Thymus (tissue), 11 donors: ENCODE measurements around the gene BBLN. TPM values are rescaled to one million over a fixed set of nuclear protein-coding genes. Genes with fewer than 3 reads are reported as not detected.
"Not testable (repeated sequence)": the region's sequence is repeated elsewhere in the genome, so short reads cannot be mapped to it uniquely, and the experiment has no call there.

Experiments
- DNase-seq, 9 donors: peaks; one replicate each; pipeline ENCODE4 v3.0.0-alpha.2; 2013; ENCODE audit warnings: low spot score in 9 of 9, low read depth in 6 of 9, missing footprints in 1 of 9
- H3K27ac ChIP-seq, 2 donors: one replicate each; pipeline ENCODE4 v1.5.1; 2013; ENCODE audit warnings: control low read depth in 1 of 2, low read depth in 1 of 2, low read length in 1 of 2, mild to moderate bottlenecking in 1 of 2, moderate library complexity in 1 of 2
- H3K27me3 ChIP-seq, 2 donors: one replicate each; pipeline ENCODE4 v1.5.1; 2013; ENCODE audit warnings: low read length in 1 of 2; ENCODE audit not compliant: control insufficient read depth in 2 of 2, insufficient read depth in 1 of 2
- H3K36me3 ChIP-seq, 2 donors: one replicate each; pipeline ENCODE4 v1.5.1; 2013; ENCODE audit warnings: low read length in 1 of 2, mild to moderate bottlenecking in 1 of 2, moderate library complexity in 1 of 2; ENCODE audit not compliant: control insufficient read depth in 2 of 2, insufficient read depth in 2 of 2
- H3K4me1 ChIP-seq, 2 donors: one replicate each; pipeline ENCODE4 v1.5.1; 2013; ENCODE audit warnings: low read length in 2 of 2; ENCODE audit not compliant: control insufficient read depth in 2 of 2, insufficient read depth in 2 of 2
- H3K4me3 ChIP-seq, 2 donors: one replicate each; pipeline ENCODE4 v1.5.1; 2013; ENCODE audit warnings: low read length in 2 of 2, control low read depth in 1 of 2, mild to moderate bottlenecking in 1 of 2
- H3K9me3 ChIP-seq, 2 donors: one replicate each; pipeline ENCODE4 v1.5.1; 2013; ENCODE audit warnings: low read length in 1 of 2, mild to moderate bottlenecking in 1 of 2; ENCODE audit not compliant: control insufficient read depth in 2 of 2, insufficient read depth in 1 of 2
- WGBS: extraction: QIAGEN DNeasy Blood & Tissue Kit; methylation state at CpG from one replicate; pipeline ENCODE4 v1.1.7; 2013; 5-methylcytosine and 5-hydroxymethylcytosine counted together
- polyA plus RNA-seq: library from polyadenylated mRNA; stranded (reverse); fragments of 200-250 nt; gene quantifications from one replicate; pipeline ENCODE4 v1.2.3, GENCODE V29; 2013
- total RNA-seq: library from RNA; stranded (reverse); fragments of 120-200 nt; gene quantifications from one replicate; pipeline ENCODE4 v1.2.4, GENCODE V29; 2013
- donor health status: healthy.

Gene BBLN
- total and polyA plus RNA-seq, 2 donors, result 134 to 162 TPM

DNA sequence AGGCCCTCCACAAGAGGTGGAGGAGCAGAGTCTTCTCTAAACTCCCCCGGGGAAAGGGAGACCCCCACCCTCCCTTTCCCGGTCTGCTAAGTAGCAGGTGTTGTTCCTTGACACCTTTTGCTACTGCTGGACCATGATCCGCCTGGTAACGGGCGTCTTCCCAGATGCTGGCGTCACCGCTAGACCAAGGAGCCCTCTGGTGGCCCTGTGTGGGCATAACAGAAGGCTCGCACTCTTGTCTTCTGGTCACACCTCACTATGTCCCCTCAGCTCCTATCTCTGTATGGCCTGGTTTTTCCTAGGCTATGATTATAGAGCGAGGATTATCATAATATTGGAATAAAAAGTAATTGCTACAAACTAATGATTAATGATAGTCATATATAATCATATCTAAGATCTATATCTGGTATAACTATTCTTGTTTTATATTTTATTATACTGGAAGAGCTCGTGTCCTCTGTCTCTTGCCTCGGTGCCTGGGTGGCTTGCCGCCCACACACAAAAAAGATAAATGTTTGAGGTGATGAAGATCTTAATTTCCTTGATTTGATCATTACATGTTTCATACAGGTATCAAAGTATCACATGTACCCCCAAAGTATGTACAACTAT lies 30.0 kb upstream of the BBLN start:
- not testable (repeated sequence) for H3K36me3 ChIP-seq, DNase-seq, H3K27me3 ChIP-seq, H3K27ac ChIP-seq, H3K4me3 ChIP-seq
- 47% methylated on average over 12 of the region's 12 CpGs for WGBS
- peaks cover 0 to 17% of the 10 kb centered on the region in 2 donors for H3K9me3 ChIP-seq
- H3K4me1 ChIP-seq, result peaks cover 16 to 52% of the 10 kb centered on the region in 2 donors

DNA sequence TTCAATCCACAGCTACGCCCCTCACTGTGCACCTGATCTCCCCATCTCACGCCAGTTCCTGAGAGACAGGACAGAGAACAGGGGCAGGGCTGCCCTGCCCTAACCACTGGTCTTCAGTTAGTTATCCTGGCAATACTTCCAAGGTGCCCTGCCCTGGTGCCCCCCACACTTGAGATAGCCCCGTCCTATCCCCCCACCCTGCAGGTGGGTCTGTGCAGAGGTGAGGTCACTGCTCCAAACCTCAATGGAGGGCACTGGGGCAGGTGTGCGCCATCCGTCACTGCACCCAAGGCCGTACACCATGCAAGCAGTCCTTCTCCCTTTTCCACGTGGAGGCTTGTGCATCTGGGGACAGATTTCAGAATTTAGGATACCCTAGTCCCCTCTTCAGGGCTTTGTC lies 29.4 kb upstream of the BBLN start:
- not testable (repeated sequence) for H3K4me3 ChIP-seq, DNase-seq, H3K36me3 ChIP-seq, H3K27me3 ChIP-seq, H3K27ac ChIP-seq
- peaks cover 15 to 46% of the 10 kb centered on the region in 2 donors for H3K4me1 ChIP-seq
- 79% methylated on average over 7 of the region's 7 CpGs for WGBS
- H3K9me3 ChIP-seq, result peaks cover 0 to 17% of the 10 kb centered on the region in 2 donors

DNA sequence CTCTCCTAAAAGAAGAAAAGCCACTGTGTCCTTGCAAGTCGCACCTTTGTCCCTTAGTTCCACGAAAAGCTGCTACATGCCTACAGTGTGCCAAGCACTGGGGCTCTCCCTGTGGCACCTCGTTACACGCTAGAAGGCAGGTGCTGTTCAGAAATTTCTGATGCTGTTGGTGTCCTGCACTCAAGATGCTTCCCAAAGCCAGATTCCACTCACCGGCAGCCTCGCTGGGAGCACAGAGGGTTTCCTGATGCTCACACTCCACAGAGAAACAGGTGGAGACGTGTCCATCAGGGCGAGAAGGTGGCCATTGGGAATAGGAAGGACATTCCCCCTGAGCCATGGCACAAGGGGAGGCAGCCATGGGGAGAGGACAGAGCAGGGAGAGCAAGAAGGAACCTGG lies 28.7 kb upstream of the BBLN start:
- not testable (repeated sequence) for H3K27ac ChIP-seq, DNase-seq, H3K27me3 ChIP-seq, H3K4me3 ChIP-seq, H3K36me3 ChIP-seq
- Histone ChIP-seq H3K9me3 (peaks cover 0 to 17% of the 10 kb centered on the region in 2 donors), H3K4me1 (peaks cover 8 to 39% of the 10 kb centered on the region in 2 donors)
- WGBS, result 96% methylated on average over 8 of the region's 8 CpGs

DNA sequence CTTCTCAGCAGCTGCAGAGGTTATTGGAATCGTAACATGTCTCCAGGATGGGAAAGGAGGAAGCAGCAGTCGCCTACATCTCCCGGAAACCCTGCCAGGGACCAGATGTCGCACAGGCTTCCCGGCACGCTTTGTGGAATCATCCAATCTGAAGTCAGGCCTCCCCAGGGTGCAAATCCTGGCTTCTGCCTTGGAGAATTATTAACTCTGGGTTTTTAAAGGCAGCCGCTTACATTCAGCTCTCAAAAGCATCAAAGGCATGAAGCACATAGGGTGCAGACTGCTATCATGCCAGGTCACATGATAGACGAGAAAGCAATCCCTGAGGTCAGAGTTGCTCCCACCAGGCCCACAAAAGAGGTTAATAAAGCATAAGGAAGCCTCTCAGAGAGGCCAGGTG lies 27.9 kb upstream of the BBLN start:
- peaks cover 0 to 17% of the 10 kb centered on the region in 2 donors for H3K9me3 ChIP-seq
- H3K4me3 ChIP-seq, H3K36me3 ChIP-seq, H3K27me3 ChIP-seq, DNase-seq, H3K27ac ChIP-seq: not testable (repeated sequence)
- 71% methylated on average over 8 of the region's 8 CpGs for WGBS
- H3K4me1 ChIP-seq, result peaks cover 5 to 31% of the 10 kb centered on the region in 2 donors

DNA sequence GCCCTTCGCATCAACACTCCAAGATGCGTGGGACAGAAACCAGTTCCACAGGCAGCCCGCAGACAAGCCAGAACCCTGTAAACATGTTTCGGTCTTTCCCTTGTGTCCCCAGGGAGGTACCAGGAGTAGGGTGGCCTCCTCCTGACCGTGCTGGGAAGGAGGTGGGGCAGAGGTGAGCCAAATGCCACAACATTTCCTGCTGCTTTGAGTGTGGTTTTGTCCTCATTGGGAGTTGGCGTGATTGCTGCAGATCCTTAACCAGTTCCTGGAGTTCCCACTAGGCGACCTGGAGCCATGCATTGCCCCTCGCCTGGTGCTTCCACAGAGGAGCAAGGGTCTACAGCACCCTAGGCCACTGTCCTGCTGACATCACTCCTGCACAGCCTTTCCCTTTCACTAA lies 24.5 kb upstream of the BBLN start:
- H3K9me3 ChIP-seq, H3K36me3 ChIP-seq, H3K27ac ChIP-seq, H3K4me3 ChIP-seq, DNase-seq, H3K27me3 ChIP-seq: not testable (repeated sequence)
- H3K4me1 ChIP-seq, result peaks cover 0 to 26% of the 10 kb centered on the region in 2 donors
- 68% methylated on average over 8 of the region's 8 CpGs for WGBS

DNA sequence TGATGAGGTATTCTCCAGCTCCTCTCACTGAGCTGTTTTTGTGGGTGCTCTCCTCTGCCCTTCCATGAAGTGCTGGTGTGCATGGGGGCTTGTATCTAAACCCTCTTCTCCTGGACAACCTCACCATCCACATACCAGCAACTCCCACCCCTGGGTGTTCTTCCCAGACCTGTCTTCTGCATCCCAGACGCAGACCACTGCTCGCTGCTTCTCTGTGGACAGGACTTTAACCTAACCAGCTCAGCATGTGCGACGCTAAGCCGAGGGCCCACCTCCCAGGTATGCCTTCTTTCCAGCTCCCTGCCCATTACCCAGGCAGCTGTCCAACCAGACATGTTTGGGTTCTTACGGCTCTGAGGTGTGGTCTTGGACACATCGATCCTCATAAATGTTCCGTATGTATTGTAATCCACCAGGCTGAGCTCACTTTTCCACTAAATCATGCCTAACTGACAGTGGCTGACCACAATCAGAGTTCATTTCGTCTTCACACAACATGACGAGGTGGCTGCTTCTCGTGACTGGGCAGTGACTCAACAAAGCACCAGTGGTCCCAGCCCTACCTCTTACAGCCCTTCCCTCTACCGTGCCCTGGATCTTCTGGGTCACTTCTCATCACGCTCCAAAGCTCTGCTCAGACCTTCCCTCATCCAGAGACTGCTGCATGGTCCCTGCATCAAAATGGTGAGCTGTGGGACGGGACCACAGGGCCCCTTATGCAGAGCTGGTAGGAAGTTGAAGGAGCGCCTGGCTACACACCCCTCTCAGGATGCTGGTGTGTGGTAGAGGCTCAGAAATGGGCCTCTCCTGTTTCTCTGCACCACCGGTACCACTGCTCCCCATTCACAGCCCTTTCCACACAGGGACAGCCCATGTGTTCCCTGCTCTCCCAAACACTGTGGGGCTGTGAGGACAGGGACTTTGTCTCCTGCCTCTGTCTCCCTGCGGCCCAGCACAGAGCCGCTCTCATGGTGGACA lies 23.0 kb upstream of the BBLN start:
- Histone ChIP-seq H3K9me3 (no peaks in the 10 kb centered on the region), H3K36me3 (no peaks in the 10 kb centered on the region), H3K4me1 (peaks cover 0 to 19% of the 10 kb centered on the region in 2 donors), H3K27ac (no peak overlapping the region), H3K4me3 (no peak overlapping the region), H3K27me3 (no peaks in the 10 kb centered on the region)
- 94% methylated on average over 18 of the region's 18 CpGs for WGBS
- DNase-seq, result no peak

DNA sequence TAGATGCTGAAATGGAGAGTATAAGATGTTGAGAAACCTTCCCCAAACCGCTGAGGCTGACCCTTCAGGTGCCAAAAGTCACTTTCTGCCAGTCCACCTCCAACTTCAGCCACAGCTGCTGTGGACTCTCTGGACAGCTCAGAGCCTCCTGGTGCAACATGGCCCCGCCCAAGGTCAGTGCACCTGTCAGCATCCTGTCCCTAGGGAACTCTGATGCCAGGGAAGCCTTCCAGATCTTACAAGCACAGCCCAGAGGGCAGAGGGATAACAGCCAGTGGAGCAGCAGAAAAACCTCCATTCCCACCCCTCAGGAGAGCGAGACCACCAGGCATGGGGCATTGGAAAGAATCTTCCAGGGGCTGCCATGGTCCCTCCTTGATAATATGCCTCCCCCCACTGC lies 22.1 kb upstream of the BBLN start:
- no peak for DNase-seq
- H3K36me3 ChIP-seq, result no peaks in the 10 kb centered on the region
- WGBS, result 88% methylated on average over 3 of the region's 3 CpGs
- H3K4me3 ChIP-seq, result no peak overlapping the region
- no peak overlapping the region for H3K27ac ChIP-seq
- H3K27me3 ChIP-seq, result no peaks in the 10 kb centered on the region
- H3K4me1 ChIP-seq, result peaks cover 0 to 18% of the 10 kb centered on the region in 2 donors
- H3K9me3 ChIP-seq, result no peaks in the 10 kb centered on the region

DNA sequence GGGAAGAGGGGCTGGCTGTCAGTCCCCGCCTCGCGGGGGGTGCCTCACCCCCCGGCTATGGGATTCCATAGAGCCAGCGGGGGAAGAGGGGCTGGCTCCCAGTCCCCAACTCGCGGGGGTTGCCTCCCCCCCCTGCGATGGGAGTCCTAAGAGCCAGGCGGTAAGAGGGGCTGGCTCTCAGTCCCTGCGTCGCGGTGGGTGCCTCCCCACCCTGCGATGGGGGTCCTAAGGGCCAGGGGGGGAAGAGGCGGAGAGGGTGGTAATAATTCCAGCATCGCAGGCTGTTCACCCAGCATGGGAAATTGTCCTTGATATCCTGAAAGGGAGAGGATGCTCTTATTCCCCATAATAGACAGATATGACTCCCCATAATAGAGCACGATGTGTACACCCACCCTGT lies 20.4 kb upstream of the BBLN start:
- H3K9me3 ChIP-seq, result no peaks in the 10 kb centered on the region
- peak overlapping the region in 1 of 2 donors; percentile 30 for H3K4me3 ChIP-seq
- peaks cover 0 to 18% of the 10 kb centered on the region in 2 donors for H3K4me1 ChIP-seq
- no peaks in the 10 kb centered on the region for H3K36me3 ChIP-seq
- DNase-seq, result no peak
- no peak overlapping the region for H3K27ac ChIP-seq
- 49% methylated on average over 16 of the region's 16 CpGs for WGBS
- H3K27me3 ChIP-seq, result no peaks in the 10 kb centered on the region

DNA sequence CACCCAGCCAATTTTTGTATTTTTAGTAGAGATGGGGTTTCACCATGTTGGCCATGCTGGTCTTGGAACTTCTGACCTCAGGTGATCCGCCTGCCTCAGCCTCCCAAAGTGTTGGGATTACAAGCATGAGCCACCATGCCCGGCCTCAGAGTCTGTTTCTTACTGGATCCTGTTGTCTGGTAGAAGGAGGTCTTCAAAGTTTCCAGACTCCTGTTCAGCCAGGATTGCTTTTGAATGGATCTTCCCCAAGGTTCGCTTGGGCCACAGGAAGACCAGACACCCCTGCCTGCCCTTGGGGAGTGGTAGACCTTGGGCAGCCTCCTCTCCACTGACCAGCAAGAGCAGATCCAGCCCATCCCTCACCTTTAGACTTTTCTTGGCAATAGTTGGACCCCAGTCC lies 18.5 kb upstream of the BBLN start:
- DNase-seq, result no peak
- peak overlapping the region in 1 of 2 donors; percentile 43 for H3K27ac ChIP-seq
- WGBS, result over 99% methylated on average over 3 of the region's 3 CpGs
- no peaks in the 10 kb centered on the region for H3K27me3 ChIP-seq
- H3K36me3 ChIP-seq, result no peaks in the 10 kb centered on the region
- no peak overlapping the region for H3K4me3 ChIP-seq
- no peaks in the 10 kb centered on the region for H3K9me3 ChIP-seq
- H3K4me1 ChIP-seq, result peaks cover 0 to 18% of the 10 kb centered on the region in 2 donors
